ENCODE data around the gene ECHDC3.

GRCh38 chr10:11713186-11713743 is 28.9 kb upstream of the ECHDC3 start:
- no peak for TF ChIP-seq CTCF (IDR thresholded peaks at IDR 0.05)
- no peak for TF ChIP-seq POLR2A (IDR thresholded peaks at IDR 0.05)
